Left hindlimb (tissue), 1 donor: ENCODE data around the gene DOLK.

ENCODE experiments used
- DNase-seq: peaks from one replicate; pipeline ENCODE4 v3.0.0-alpha.2; 2018

The DOLK gene

DNA sequence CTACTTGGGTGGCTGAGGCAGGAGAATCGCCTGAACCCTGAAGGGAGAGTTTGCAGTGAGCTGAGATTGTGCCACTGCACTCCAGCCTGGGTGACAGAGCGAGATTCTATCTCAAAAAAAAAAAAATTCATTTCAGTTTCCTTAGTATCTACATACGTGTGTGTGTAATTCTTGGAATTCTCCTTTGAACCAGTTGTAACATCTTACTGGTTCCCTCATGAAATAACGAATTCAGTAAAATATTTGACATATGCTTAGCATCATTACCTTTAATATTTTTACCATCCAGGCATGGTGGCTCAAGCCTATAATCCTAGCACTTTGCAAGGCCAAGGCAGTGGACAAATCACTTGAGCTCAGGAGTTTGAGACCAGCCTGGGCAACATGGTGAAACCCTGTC is 17.8 kb downstream of the DOLK start:
- no peak for DNase-seq

DNA sequence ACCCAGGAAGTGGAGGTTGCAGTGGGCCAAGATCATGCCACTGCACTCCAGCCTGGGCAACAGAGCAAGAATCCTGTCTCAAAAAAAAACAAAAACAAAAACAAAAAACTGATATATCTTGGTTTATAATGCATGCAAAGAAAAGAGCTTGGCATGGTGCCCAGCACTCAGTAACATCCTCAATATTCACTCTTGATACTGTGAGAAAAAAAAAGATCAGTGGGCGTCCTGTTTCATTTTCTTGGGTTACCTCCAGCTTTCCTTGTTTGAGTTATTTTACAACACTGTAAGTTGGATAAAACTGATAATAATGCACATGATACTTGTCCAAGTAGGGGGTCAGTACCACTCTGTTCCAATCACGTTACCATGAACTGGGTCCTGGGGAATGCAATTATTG is 18.8 kb downstream of the DOLK start:
- DNase-seq = no peak

DNA sequence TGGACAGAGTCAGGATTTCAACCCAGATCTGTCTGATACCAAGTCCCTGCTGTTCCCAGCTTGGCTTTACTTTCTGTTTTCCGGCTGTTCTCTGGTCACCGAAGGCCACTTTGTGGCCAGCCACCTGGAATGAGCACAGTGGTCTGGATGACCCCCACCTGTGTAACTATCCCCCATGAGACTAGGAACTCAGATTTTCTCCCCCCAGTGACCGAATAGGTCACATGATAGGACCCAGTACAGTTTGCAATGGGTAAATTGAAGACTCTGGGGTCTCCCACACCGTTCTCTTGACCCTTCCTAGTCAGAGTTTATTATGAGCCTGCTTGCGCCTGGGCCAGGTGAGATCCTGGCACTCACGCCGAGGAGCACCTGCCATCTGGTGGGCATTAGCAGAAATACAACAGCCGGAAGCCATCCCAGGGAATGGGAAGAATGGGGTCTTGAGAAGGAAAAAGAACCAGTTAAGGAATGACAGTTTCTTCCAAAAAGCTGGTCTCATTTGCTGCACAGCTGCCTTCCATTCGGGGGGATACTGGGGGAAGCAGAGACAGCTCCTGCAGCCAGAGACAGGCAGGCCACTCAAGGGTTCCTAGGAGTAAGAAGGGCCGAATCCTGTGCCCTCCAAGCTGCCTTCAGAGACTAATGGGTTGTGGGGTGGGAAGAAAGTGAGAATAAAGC is 19.5 kb downstream of the DOLK start:
- no peak for DNase-seq

DNA sequence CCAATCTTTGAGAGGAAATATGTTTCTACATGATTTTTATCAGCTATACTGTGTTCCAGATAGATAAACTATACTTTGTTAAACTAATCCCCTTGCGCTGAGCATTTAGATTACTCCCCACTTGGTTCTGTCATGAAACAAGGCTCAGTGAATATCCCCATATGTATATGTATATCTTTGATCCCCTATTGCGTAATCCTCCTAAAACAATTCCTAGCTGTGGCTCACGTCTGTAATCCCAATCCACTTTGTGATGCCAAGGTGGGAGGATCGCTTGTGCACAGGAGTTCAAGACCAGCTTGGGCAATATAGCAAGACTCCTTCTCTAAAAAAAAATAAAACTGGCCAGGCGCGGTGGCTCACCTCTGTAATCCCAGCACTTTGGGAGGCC is 23.9 kb downstream of the DOLK start:
- no peak for DNase-seq

DNA sequence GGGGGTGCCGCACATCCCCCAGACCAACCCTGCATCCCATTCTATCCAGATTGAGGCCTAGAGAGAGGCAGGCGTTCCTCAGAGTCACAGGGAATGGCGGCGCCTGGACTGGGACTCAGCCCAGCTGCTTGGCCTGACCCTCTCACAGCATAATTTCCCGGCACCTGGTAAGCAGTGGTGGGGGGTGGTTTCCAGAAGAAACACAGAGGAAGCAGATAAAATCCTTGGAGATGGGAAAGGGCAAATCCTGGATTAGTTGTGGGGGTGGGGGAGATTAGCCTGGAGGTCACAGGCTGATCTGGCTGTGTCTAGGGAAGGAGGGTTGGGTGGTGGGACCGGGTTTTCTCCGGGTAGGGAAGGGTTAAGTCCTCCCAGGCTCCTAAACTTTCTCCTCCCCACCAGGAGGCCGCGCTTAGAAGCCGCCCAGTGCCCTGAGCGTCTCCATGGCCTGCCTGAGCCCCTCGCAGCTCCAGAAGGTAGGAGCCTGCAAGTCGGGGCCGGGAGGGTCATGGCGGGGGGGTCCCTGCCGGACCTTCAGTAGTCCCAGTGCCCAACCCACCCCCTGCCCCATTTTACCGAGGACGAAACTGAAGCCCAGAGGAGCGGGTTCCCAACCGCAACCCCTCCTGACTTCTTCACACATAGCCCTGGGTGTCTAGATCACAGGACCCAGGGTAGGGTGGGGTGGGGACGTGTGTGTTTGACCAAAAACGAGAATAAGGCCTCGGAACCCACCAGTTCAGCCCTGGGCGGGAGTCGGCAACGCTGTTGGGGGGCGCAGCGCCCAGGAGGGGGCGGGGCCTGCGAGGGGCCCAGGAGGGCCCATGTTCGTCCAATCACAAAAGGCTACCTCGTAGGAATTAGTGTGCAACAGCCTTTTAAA is 25.3 kb downstream of the DOLK start:
- DNase-seq = peak; percentile 78

DNA sequence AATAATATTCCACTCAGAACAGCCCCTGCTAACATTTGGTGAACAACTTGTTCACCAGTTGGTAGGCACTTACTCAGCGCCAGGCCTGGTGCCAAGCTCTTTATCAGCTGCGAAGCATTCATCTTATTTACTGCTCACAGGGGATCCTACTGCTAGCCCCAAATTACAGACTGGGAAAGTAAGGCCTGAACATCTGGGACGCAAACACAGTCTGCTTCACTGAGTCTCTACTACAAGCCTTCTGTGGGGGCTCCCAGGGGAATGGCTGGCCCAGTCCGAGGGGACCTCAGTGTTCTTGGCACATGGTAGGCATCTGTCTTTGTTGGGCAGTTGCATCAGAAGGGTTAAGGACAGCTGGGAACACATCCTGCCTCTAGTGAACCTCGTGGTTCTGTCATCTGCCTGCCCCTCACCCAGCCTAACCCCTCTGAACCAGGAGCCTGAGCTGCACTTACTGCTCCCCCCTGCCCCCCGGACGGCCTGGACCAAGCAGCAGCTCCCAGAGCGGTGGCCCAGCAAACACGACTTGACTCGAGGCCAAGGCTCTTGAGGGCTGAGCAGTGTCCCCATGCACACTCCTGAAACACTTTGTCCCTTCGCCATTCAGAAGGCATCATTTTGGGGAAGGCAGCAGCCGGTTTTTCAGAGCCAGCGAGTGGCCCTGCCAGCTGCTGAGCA is 26.9 kb downstream of the DOLK start, which contains the start of gene PHYHD1:
Gene PHYHD1 (plus strand): TSS at position 602 of the 678 bp plus-strand sequence. CDS start 1,342 bp downstream, outside the sequence.
- DNase-seq = no peak

DNA sequence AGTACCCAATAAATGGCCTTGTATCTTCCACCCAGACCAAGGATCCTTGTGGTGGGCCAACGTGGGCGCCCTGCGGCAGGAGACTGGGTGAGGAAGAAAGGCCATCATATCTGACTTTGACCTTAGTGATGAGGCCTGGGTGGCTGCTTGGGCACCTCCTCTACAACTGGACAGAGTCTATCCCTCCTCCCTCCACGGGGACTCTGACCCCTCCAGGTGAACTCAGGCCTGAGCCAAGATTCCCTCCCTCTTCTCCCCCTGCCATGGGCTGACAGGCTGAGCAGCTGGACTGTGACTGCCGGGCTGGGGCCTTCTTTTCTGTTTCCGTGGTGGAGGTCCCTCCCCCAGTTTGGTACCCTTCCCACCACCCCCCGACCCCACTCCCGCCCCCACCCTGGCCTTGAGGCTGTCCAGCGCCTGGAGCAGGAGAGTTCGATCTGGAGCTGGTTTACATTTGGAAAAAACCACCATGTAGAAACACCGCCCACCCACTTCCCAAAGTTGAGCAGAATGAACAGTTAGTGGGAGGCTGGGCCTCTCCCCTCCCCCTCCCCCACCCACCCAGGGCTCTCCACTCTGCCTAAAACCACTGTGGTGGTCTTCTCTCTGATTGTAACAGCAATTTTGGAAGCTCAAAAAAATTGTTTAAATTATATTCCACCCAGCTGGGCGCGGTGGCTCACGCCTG is 27.9 kb downstream of the DOLK start:
- no peak for DNase-seq

DNA sequence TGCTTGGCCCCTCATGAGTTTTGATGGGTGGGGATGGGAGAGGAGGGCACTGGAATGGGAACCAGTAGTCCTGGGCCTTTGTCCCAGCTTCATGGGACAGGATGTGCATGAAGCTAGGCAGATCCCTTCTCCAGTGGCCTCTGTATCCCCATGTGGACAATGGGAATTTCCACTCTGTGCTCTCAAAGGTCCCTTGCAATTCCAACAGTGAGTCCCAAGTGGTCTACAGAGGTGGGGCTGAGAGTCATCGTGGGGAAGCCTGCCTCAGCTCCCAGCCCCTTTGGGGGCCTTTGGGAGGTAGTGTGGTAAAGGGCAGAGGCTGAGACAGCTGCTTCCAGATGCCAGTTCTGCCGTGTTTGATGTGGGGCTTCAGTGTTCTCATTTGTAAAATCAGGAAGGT is 28.5 kb downstream of the DOLK start:
- DNase-seq = no peak

DNA sequence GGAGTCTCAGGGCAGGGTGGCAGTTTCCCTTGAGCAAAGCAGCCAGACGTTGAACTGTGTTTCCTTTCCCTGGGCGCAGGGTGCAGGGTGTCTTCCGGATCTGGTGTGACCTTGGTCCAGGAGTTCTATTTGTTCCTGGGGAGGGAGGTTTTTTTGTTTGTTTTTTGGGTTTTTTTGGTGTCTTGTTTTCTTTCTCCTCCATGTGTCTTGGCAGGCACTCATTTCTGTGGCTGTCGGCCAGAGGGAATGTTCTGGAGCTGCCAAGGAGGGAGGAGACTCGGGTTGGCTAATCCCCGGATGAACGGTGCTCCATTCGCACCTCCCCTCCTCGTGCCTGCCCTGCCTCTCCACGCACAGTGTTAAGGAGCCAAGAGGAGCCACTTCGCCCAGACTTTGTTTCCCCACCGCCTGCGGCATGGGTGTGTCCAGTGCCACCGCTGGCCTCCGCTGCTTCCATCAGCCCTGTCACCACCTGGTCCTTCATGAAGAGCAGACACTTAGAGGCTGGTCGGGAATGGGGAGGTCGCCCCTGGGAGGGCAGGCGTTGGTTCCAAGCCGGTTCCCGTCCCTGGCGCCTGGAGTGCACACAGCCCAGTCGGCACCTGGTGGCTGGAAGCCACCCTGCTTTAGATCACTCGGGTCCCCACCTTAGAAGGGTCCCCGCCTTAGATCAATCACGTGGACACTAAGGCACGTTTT is 30.1 kb downstream of the DOLK start:
- DNase-seq = peak; percentile 82

DNA sequence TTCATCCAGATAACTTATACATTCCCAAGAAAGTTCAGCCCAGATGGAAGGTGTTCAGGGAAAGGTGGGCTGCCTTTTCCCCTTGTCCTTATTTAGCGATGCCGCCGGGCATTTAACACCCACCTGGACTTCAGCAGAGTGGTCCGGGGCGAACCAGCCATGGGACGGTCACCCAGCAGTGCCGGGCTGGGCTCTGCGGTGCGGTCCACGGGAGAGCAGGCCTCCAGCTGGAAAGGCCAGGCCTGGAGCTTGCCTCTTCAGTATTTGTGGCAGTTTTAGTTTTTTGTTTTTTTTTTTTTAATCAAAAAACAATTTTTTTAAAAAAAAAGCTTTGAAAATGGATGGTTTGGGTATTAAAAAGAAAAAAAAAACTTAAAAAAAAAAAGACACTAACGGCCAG is 30.7 kb downstream of the DOLK start:
- no peak for DNase-seq

DNA sequence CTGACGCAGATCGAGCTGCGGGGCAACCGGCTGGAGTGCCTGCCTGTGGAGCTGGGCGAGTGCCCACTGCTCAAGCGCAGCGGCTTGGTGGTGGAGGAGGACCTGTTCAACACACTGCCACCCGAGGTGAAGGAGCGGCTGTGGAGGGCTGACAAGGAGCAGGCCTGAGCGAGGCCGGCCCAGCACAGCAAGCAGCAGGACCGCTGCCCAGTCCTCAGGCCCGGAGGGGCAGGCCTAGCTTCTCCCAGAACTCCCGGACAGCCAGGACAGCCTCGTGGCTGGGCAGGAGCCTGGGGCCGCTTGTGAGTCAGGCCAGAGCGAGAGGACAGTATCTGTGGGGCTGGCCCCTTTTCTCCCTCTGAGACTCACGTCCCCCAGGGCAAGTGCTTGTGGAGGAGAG is 31.2 kb downstream of the DOLK start:
- no peak for DNase-seq

DNA sequence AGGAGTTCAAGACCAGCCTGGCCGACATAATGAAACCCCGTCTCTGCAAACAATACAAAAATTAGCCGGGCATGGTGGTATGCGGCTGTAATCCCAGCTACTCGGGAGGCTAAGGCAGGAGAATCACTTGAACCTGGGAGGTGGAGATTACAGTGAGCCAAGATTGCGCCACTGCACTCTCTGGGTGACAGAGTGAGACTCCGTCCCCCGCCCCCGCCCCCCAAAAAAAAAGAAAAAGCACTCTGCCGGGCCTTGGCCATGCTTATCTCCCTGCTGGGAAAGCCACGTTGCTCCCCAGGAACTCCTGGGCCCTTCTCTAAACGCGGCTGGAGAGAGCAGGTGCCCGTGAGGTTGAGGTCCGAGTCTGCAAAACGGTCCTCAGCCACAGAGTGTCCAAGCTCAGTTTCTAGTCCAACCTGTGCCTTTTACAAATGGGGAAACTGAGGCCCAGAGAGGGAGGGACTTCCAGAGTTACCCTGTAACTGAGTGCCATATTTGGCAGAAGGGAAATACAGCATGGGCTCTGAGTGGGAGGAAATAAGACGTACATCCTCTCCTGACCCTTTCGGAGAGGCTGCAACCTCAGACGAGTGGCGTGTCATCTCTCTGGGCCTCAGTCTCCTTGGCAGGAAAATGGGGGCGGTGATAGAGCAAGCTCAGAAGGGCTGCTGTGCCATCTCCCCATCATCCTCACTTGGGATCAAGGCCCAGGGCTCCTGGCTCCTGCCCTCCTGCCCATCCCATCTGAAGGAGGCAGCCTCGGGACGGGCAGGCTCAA is 33.2 kb downstream of the DOLK start:
- DNase-seq = no peak

DNA sequence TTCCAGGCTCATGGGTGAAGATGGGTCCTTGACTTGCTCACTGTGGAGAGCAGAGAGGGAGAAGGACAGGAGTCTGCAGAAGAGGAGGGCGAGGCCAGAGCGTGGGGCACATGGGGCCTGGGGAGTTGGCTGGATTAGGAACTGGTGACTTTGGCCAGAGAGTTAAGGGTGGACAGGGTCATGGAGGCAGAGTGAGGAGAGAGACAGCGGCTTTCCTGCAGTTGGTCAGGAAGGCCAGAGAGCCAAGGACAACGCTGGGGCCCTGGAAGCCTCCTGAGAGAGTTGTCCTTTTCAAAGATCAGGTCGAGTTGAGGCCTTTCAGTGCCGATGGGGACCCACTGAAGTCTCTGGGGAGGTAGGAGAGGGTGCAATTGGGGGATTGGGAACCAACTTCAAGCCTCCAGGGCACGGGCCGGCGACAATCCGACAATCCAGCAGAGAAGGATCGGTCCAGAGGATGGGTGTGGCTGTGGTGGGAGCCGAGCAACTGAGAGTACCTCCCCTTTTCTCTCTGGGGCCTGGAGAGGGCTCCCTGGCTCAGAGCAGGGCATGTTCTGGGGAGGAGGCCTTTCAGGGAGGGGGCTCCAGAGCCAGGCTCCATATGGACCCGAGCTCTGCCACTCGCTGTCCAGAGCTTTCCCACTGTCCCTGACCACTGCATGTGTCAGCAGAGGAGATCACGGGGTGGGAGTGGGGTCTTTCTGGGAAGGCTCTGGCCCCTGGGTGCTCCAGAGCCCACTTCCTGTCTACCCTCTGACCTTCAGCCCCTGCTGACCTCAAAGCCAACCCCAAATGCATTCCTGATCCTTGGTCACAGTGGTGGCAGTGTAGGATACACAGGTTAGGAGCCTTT is 34.1 kb downstream of the DOLK start:
- DNase-seq = no peak

DNA sequence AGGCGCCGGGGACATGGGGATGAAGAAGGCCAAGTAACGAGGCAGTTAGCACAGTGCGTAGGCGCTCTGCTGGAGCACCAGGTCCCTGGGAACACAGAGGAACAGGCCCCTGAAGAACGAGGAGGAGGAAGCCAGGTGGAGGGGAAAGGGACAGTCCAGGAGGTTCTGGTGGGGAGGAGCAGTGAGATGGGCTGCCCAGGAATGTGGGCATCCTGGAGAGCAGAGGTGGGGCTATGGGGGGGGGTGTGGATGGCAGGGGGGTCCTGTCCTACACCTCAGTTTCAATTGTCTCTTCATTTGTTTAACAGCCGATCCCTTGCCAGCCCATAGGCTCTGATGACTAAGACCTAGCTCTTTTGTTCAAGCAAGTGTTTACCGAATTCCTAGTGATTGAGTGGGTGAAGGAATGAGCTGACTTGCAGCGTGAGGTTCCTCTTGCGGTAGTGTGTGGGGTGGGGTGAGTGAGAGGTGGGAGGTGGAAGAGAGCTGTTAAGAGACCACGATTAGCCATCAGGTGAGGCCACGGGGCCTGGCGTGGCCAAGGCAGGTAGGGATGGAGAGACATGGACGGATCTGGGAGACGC is 35.0 kb downstream of the DOLK start:
- peak; percentile 32 for DNase-seq

DNA sequence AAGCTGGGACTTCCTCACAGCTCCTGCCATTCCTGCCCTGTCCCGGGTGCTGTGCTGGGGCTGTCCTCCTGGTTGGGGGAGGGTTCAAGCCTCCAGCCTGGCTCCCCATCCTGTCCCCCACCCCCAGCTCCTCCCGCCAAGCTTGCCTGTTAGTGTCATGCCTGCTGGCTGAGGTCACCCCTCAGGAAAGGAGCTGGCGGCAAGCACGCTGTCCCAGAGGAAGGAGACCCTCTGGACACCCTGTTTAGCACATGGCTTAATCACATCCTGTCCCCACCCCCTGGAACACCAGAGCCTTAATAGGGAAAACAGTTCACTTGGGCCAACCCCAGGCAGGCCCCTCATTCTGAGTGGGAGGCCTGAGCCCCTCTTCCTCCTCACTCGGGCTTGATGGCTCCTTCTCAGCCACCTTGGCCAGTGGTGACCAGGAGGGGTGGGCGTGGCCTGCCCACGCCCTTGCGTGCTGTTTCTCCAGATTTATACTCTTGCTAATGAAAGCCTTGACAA is 35.8 kb downstream of the DOLK start:
- peak; percentile 72 for DNase-seq

DNA sequence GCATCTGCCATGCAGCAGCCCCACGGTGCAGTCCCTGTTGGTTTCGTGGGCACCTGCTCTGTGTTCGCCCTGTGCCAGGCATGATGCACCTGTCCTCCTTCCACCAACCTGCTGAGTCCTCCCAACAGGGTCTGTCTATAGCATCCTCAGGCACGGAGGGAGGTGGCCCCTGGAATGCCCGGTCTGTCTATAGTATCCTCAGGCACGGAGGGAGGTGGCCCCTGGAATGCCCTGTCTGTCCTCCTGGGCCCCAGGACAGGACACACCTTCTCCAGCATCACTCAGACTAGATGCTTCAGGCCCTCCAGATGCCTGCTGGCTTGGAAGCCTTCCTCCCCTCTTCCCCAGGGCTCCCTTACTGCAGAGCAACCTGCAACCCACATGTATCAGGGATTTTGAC is 36.5 kb downstream of the DOLK start:
- peak; percentile 31 for DNase-seq

DNA sequence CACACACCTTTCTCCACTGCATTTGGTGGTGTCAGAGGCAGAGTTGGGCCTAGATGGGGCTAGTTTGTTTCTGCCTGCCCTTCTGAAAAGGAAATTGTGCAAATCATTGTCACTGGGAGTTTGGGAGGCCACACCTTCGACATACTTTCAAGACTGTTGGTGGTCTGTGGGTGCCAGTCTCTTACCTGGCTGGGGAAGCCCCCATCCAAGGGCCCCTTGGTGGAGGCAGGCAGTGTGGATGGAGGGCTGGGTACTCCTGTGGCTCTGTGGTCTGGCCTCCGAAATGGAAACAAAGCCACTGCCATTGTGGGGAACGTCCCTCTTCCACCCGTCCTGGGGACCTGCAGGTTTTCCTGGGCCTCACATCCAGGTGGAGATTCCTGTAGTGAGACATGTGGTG is 37.5 kb downstream of the DOLK start:
- DNase-seq = peak; percentile 18

DNA sequence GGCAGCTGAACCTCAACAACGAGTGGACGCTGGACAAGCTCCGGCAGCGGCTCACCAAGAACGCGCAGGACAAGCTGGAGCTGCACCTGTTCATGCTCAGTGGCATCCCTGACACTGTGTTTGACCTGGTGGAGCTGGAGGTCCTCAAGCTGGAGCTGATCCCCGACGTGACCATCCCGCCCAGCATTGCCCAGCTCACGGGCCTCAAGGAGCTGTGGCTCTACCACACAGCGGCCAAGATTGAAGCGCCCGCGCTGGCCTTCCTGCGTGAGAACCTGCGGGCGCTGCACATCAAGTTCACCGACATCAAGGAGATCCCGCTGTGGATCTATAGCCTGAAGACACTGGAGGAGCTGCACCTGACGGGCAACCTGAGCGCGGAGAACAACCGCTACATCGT is 39.0 kb downstream of the DOLK start:
- peak; percentile 14 for DNase-seq

DNA sequence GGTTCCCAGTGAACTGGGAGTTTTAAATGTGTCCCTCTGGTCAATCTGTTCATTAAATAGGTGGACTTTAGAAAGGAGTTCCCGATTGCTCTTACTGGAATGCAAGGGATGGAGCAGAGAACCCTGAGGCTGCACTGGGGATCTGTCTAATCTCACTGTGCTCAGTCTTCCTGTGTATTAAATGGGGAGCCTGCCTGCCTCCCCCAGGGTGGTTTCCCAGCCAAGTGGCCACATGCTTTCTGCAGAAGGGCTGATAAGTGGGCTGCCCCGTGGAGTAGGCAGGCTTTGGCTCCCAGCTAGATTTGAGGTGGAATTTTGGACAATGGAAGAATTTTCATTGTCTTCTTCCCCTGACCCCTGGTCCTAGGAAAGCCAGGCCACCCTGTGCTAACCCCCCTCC is 40.7 kb downstream of the DOLK start:
- DNase-seq = no peak

DNA sequence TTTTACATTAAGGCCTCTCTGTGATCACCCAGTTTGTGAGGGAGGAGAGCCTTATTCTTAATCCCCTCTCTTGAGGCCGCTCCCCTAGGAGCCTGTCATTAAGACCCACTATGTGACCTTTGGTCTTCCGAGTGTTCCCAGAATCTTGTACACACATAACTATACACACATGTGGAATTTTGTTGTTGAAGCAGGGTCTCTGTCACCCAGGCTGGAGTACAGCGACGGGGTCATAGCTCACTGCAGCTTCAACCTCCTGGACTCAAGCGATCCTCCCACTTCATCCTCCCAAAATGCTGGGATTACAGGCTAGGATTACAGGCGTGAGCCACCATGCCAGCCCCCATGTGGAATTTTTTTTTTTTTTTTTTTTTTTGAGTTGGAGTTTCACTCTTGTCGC is 41.4 kb downstream of the DOLK start:
- no peak for DNase-seq
